ENCODE measurements around the gene PRM3. TPM values are rescaled to one million over a fixed set of nuclear protein-coding genes. Genes with fewer than 3 reads are reported as not detected.

Gene PRM3
- total RNA-seq, 3 donors from 2014 or later: not detected

DNA sequence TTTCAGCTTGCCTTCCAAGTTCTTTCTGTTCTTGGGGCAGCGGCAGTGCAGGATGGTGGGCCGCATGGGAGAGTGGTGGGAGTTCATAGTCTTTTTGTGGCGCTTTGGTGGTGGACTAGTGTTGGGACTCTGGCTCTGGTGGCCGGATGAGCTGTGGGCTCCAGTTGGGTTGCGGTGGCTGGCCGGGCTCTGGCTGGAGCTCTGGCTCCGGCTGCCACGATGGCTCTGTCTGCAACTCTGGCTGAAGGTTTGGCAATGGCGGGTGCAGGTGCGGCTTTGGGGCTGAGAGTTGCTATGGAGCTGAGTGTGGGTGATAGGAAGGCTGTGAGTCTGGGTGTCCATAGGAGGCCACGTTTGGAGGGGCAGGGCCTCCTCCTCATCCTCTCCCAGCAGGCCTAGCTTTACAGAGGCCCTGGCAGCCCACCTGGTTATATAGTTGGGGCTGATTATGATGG lies 4.5 kb downstream of the PRM3 start, which contains the start of gene TNP2:
Gene TNP2 (minus strand): TSS at position 405 of the 455 bp plus-strand sequence. CDS start 63 bp downstream, at position 342.
- intact Hi-C loops (cut with DNase I; ENCODE audit: low total_unique reads): no loop called here
- DNase-seq (ENCODE audit: low spot score in 2 of 2): no peak
- Histone ChIP-seq H3K4me3 (no peak within 1 kb of the TSS), H3K27ac (no peak within 1 kb of the TSS), H3K36me3 (no peaks in the 10 kb centered on the region), H3K4me1 (no peaks in the 10 kb centered on the region), H3K9me3 (no peaks in the 10 kb centered on the region), H3K27me3 (no peaks in the 10 kb centered on the region)
- TF ChIP-seq POLR2AphosphoS5 (IDR thresholded peaks at IDR 0.05) (no peak), CTCF (IDR thresholded peaks at IDR 0.05) (no peak), POLR2A (IDR thresholded peaks at IDR 0.05) (no peak)

GRCh38 chr16:11265124-11265523 lies 8.3 kb downstream of the PRM3 start:
- TF ChIP-seq POLR2A (IDR thresholded peaks at IDR 0.05) (no peak), POLR2AphosphoS5 (IDR thresholded peaks at IDR 0.05) (no peak), CTCF (IDR thresholded peaks at IDR 0.05) (no peak)
- H3K36me3 ChIP-seq: no peaks in the 10 kb centered on the region
- no peaks in the 10 kb centered on the region for H3K27me3 ChIP-seq
- no peak overlapping the region for H3K4me3 ChIP-seq
- DNase-seq (ENCODE audit: low spot score in 2 of 2): no peak
- no peaks in the 10 kb centered on the region for H3K4me1 ChIP-seq
- no peak overlapping the region for H3K27ac ChIP-seq
- intact Hi-C loops (cut with DNase I; ENCODE audit: low total_unique reads): no loop called here
- H3K9me3 ChIP-seq: no peaks in the 10 kb centered on the region

DNA sequence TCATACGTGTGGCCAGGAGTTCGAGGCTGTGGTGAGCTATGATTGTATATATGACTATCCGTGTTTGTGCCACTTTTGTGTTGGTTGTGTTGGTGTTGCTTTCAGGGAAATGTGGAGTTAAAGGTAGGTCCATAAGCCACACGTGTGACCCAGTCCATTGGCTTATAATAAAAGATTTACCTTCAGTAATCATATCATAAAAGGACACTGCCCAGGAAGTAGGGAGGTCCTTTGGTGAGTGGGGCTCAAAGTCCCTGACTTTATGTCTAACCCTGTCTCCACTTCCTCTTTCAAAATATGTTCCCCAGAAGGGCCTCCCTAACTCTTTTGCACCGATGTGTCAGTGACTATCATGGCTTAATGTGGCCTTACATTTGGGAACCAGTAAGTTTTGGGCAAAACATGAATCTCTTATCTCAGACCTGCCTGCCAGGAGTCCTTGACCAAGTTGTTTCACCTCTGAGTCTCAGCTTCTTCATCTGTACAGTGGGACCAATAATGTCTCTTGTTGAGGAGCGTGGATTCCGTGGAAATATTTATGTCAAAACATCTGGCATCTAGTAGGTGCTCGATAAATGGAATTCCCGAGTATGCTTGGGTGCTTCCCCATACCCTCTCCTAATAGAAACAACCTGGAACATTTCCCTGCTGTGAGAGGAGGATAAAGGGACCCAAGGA lies 9.1 kb downstream of the PRM3 start:
- no peaks in the 10 kb centered on the region for H3K9me3 ChIP-seq
- no peak overlapping the region for H3K27ac ChIP-seq
- no peak overlapping the region for H3K4me3 ChIP-seq
- H3K4me1 ChIP-seq: no peaks in the 10 kb centered on the region
- no peak for DNase-seq (ENCODE audit: low spot score in 2 of 2)
- no peaks in the 10 kb centered on the region for H3K27me3 ChIP-seq
- intact Hi-C loops (cut with DNase I; ENCODE audit: low total_unique reads): no loop called here
- TF ChIP-seq POLR2A (IDR thresholded peaks at IDR 0.05): no peak
- no peak for TF ChIP-seq CTCF (IDR thresholded peaks at IDR 0.05)
- no peak for TF ChIP-seq POLR2AphosphoS5 (IDR thresholded peaks at IDR 0.05)
- no peaks in the 10 kb centered on the region for H3K36me3 ChIP-seq

DNA sequence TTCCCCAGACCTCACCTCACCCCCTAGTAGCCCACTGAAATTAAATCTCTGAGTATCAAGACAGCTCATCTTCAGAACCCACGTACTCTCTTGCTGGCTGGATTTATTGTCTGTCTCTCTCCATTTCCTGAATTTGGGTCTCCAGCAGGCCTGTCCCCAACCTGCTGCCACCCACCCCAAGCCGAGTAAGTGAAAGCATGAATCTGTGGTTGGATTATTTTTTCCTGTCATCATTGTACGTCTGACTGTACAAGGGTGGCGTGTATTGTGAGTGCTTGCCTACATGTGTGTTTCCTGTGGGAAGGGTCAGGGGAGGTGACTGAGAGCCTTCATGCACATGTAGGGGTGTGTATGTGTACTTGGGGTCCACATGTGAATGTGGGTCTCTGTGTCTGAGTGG lies 9.7 kb downstream of the PRM3 start:
- H3K4me1 ChIP-seq: peaks cover 0 to 5% of the 10 kb centered on the region in 2 donors
- DNase-seq (ENCODE audit: low spot score in 2 of 2): no peak
- TF ChIP-seq CTCF (IDR thresholded peaks at IDR 0.05) (no peak), POLR2AphosphoS5 (IDR thresholded peaks at IDR 0.05) (no peak), POLR2A (IDR thresholded peaks at IDR 0.05) (no peak)
- intact Hi-C loops (cut with DNase I; ENCODE audit: low total_unique reads): no loop called here
- H3K9me3 ChIP-seq: no peaks in the 10 kb centered on the region
- no peak overlapping the region for H3K4me3 ChIP-seq
- no peaks in the 10 kb centered on the region for H3K27me3 ChIP-seq
- H3K27ac ChIP-seq: no peak overlapping the region
- H3K36me3 ChIP-seq: no peaks in the 10 kb centered on the region

DNA sequence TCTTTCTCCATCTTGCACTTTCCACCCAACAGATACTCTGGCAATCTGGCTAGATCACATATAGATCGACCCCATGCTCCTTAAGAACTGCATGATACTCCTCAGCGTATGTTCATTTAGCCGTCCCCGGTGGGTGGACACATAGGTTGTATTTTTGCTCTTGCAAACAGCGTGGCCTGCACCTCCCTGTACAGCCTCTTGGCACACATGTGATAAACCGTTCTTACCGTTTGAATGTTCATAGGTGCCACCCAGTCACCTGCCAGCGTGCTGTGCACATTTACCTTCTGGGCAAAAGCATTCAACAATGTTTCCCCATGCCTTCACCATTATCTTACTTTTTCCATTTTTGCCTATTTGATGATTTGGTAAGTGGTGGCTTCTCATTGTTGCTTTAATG lies 10.5 kb downstream of the PRM3 start:
- no peak for DNase-seq (ENCODE audit: low spot score in 2 of 2)
- peaks cover 0 to 8% of the 10 kb centered on the region in 2 donors for H3K4me1 ChIP-seq
- no peak overlapping the region for H3K27ac ChIP-seq
- H3K9me3 ChIP-seq: no peaks in the 10 kb centered on the region
- no peaks in the 10 kb centered on the region for H3K27me3 ChIP-seq
- intact Hi-C loops (cut with DNase I; ENCODE audit: low total_unique reads): no loop called here
- no peak overlapping the region for H3K4me3 ChIP-seq
- TF ChIP-seq POLR2AphosphoS5 (IDR thresholded peaks at IDR 0.05) (no peak), POLR2A (IDR thresholded peaks at IDR 0.05) (no peak), CTCF (IDR thresholded peaks at IDR 0.05) (no peak)
- no peaks in the 10 kb centered on the region for H3K36me3 ChIP-seq

Measured in breast epithelium (tissue), 4 donors.